G401.6 (cell line): ENCODE results near the gene LEF1.
"Not testable (repeated sequence)": the region's sequence is repeated elsewhere in the genome, so short reads cannot be mapped to it uniquely, and the experiment has no call there.

Experiments used
- FAIRE-seq: peaks from 2 replicates; lab custom pipeline; 2012; peaks lifted over from hg19 to GRCh38; lab: Jason Lieb, UNC

LEF1 gene

DNA sequence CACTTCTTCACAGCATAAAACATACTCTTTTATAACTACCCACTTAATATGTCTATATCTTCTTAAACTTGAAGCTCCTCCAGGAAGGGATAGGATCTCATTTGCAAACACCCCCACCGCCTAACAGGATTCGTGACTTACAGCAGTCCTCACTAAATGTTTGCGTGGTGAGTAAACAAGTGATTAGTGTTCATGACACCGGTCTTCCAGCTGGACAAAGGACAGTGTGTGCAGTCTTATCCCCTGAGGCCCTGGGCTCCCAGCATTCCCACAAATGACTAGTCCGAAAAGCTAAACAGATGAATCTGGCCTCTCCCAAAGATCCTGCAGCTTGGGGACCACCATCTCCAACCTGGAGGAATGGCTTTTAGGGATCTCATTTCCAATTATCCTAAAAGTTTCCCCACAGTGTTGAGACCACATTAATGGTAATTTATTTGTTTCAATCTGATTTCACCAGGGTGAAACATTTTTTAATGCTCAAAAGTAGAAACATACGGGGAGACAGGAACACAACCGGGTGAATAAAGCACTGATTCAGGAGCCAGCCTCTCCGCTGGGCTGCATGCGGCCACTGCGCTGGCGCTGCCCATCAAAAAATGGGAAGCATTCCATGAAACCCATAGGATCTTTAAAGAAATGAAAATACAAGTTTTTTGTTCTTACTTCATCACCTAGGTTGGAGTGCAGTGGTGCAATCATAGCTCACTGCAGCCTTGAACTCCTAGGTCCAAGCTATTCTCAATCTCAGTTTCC, 109.9 kb downstream of the LEF1 start:
- FAIRE-seq = no peak

DNA sequence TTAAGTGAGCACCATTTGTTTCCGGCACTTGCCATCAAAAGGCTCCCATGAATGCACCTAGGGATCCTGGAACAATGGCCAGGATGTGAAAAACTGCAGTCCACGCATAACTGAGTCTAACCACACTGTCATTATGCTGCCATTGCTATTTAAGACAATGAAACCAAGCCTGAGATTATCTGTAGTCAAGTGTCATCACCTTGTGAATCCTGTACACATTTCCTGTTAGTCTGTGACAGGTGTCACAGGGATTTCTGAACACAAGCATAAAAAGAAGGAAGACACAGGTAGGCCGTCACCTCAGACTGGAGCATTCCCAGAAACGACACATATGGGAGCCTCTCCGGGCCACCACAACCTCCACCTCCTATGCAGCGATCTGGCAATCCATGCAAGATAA, 112.3 kb downstream of the LEF1 start:
- no peak for FAIRE-seq

DNA sequence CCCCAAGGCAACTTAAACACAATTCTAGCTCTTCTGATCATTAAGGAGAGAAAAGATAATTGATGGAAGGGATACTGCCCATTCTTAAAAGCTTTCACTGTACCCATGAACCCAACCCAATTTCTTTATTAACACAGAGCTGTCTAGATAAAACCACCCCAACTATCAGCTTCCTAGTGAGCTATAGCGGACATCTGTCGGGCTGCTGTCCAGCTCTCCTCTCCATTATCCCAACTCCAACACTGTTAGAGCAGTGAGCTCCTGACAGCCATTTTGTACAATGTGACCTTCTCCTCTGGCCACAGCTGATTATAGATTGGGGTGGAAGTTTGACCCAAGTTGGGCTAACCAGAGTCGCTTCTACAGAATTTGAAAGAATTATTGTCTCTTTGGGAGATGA, 112.9 kb downstream of the LEF1 start:
- no peak for FAIRE-seq

DNA sequence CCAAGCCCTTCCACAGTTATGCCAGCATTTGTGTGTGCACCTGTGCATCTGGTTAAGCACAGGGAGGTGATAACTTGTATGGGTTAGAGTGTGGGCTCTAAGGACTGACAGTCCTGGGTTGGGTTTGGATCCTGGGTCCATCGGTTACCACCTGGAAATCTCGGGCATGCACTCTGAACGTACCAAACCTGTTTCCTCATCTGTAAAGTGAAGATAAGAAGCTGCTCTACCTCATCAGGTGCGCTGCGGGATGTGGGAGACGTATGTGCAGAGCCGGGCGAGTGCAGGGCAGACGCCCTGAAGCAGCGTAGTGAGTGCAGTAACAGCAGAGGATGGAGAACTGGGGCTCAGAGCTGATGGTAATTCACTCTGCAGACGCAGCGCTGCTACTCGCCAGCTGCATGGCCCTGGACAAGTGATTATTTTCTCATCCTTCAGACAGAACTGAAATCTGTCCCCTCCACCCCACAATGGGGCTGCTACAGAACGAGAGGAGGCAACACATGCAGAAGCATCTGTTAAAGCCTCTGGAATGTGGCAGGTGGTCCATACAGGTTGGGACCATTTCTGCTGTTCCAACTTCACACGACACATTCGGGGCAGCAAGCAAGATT, 114.6 kb downstream of the LEF1 start:
- FAIRE-seq = no peak

DNA sequence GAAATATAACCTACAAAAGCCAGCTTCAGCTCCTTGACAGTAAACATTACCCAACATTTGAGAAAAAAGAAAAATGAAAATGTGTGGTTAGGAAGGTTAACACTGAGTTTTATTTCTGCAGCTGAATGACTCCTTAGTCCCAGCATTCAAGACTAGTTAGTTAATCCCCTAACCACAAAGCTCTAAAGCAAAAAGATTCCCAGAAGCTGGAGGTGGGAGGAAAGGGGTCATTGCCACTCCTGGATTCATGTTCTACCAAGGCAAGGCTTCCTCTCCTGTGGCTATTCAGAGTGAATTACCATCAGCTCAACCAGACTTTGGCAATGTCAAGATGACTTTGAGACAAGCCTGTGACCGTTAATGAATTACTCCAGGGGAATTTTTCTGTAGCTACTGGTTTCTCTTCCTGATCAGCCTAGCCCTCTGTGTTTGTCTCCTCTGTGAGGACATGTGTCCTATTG, 115.5 kb downstream of the LEF1 start:
- no peak for FAIRE-seq

DNA sequence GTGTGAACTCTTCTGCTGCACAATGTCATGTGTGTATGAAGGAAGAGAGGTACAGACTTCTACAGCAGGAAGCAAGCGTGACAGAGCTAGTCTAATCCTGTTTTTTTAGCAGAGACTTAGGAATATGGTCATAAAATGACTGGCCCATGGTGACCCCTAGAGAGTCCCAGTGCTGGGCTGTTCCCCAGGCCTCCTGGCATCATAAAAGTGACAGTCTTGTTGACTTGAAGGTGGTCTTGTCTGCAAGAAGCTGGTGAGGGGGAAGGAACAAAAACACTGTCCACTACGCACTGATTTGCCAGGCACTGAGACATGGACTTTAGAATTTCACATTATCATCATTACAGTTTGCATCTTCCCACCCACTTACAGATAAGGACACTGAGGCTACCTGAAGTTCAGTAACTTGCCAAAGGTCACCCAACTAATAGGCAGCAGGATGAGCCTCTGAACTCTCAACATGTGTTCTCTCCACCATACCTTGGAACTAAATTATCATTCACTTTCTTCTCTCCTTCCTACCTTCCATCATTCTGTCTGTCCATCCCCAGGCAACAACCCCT, 116.1 kb downstream of the LEF1 start:
- no peak for FAIRE-seq

DNA sequence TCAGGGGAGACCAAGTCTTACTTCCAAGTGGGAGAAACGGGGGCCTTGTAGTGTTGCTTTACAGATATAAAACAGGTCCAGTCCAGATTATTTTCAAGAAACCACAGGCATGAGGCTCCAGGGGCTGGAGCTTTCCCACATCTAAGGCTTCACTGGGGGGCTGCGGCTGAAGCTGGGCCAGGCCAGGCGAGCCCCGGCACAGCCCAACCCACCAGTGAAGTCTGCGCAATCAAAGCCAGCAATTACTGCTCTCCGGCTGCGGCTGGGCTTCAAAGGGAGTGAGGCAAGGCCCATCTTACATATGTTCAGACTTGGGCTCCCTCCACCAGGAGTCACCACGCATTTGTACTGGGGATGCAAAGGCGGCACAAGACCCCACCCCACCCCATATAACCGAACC, 117.4 kb downstream of the LEF1 start:
- no peak for FAIRE-seq

DNA sequence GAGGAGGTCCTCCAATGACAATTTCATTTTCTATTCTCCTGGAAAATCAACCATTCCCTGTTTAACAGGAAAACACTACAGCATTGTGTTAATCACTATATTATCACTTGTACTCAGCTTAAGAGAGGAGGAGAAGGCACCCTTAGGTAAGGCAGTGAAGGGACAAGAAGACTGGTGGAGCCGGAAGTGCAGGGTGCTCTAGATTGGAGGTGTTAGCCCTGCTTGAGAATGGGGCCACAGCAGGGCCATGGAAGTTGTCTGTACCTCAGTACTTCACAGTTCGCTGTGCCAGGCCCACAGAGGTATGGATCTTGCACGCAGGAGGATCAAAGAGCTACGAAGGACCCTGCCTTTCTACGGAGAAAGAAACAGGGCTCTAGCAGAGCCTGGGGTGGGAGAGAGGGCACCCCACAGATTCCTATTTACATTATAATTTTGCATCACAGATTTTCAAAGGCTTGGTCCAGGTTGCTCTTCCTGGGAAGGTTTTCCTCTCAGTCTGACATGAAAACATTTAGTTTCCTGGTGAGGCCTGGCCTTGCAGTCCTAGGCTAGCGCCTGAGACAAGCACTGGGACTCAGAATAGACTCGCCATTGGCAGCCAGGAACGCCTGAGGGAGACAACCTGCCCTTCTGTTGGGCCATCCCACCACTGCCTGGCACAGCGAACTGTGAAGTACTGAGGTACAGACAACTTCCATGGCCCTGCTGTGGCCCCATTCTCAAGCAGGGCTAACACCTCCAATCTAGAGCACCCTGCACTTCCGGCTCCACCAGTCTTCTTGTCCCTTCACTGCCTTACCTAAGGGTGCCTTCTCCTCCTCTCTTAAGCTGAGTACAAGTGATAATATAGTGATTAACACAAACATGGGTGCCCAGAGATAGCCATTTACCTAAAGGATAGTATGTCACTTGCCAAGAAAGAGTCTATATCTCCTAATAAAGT, 118.3 kb downstream of the LEF1 start:
- FAIRE-seq = not testable (repeated sequence)

DNA sequence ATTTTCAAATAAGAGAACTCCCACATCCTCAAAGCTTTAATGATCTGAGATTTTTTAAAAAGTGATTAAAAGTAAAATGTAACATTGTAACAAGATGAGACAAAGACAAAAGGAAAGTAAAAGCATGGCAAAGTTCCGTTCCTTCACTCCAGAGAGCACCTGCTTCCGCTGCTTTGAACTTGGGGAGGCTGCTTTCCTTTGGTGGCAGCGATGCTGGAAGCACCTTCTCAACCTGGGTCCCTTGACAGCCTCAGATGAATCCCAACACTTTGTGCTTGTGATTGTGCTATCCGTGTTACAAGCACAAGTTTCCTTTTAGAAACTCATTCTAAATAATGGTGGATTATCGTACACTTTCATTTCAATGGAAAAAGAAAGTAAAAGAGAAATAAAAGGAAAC, 119.3 kb downstream of the LEF1 start:
- no peak for FAIRE-seq

DNA sequence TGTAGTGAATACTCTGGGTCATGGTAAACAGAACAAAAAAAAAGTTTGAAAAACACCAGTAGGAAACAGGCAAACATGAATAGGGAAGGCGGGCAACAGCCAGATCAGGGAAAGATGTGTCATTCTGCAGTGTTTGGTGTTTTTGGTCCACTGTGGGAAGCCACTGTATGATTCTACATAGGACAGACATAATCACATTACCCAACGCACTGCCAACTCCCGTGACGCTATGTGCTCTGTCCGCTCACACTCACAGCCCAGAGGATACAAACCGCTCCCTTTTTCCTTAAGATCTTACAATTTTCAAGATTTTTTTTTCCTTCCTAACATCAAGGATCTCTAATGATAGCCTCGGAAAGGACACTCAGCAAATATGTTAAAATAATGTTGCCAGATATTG, 119.7 kb downstream of the LEF1 start:
- no peak for FAIRE-seq

DNA sequence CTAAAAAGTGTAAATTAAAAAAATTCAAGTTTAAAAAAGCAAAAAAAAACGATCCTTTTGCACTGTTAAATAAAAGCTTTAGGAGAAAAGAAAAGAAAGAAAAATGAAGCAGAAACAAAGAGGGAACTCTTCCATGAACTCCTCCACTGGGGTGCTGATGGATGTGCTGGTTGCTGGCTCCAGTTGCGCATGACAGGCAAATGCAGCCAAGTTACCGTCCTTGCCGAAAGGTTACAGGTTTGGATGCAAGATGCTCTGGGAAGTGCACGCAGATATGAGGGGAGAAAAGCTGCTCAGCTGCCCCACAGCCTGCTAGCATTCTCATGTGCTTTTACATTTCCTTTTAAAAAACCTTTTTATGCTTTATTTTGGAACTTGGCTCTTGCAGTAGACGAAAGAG, 120.6 kb downstream of the LEF1 start:
- FAIRE-seq = no peak

DNA sequence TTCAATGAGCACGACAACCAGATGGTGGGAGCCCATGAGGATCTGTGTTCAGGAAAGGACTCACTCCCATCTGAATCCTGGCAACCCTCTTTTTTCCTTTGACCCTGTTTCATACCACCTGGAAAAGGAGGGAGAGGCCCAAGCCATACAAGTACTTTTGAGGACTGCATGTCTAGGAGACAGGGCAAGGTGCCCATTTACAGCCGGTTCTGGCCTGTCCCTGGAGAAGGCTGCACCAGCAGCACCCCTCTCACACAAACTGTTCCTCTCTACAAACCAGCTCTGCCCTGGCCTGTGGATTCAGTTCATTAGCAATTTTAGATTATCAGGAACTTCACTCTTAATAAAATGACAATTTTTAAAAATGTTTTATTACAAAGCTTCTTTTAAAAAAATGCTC, 121.5 kb downstream of the LEF1 start:
- FAIRE-seq = no peak

DNA sequence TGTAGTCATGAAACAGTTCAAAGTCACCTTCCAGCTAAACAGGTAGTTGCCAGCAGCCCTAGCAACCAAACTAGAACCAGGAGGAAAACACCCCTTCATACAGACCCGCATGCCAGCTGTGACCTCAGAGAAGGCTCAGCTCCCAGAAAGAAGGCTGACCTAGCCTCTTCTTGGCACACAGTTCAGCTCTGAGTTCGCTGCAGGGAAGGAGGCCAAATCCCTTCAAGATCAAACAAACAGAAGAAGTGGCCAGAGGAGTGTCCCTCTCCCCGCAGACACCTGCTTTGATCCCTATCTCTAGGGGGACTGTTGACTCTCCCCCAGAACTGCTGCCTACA, 123.1 kb downstream of the LEF1 start:
- FAIRE-seq = no peak

DNA sequence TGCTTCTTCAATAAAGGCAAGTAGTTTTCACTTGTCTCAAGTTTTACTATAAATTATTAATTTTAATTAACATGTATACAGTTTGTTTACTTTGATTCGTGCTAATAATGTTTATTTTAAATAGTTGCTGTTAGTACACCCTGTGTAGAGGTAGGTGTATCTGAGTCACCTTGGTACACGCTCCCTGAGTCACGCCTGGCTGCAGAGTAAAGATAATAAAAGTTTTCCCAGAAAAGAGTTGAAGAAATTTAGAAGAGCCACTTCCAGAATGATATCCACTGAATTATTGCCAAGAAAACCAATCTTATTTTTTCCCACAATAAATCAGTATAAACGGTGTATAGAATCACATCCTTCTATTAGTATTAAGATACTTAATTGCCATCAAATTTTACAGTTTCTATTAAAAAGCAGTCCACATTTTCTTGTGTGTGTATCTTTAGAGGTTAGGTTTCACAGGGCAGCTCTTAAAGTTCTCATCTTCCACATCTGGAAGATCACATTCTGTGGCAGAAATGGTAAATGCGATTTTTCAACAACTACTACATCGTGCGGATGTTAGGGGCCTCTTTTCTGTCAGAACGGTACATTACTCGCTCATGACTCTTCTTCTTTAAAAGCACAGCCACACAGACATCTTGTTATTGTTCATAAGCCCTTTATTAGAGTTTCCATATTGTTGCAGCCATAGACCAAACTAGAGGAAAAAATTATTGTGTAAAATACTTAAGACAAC, 123.6 kb downstream of the LEF1 start:
- no peak for FAIRE-seq

DNA sequence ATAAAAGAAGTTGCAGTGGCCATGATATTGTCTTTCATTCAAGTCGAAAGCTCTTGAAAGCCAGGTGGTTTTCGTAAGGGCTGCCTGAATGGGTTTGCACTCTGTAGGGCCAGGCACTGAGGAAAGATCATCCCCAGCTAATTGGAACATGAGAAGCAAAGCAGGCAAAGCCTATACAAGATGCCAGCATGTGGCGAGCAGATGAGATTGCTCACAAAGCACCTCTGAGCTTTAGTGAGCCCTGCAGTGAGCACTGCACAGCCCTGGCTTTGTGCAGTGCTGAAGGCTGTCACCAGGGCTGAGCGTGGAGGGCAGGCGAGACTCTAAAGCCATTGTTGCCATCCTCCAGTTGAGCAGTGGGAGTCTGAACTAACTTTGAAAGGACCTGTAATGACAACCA, 125.2 kb downstream of the LEF1 start:
- no peak for FAIRE-seq

DNA sequence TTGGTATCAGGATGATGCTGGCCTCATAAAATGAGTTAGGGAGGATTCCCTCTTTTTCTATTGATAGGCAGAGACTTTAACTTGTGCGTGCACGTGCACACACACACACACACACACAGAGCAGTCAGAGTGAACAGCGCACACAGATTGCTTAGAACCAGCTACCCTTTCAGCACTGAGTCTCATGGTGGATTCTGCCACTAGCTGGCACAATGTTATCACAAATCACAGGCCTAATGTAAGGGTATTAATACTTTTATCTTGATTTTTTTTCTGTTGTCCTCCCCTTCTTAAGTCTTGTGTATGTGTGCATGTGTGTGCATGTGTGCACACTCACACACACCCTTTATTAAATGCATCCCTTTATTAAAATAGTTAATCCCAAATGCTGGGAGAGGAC, 125.8 kb downstream of the LEF1 start:
- no peak for FAIRE-seq

DNA sequence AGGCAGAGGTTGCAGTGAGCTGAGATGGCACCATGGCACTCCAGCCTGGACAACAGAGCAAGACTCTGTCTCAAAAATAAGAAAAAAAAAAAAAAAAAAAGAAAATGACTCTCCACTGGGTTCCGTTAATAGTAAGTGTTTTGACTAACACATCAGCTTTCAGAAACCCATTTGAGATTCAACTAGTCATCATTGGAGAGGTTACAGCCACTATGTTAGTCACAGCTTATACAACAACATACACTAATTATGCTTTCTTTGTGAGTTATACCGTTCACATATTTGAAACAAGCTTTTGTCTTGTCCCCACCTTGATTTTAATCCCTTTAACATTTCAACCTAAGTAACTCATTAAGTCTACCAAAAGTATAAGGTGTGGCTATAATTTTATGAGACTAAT, 130.8 kb downstream of the LEF1 start:
- FAIRE-seq = no peak

DNA sequence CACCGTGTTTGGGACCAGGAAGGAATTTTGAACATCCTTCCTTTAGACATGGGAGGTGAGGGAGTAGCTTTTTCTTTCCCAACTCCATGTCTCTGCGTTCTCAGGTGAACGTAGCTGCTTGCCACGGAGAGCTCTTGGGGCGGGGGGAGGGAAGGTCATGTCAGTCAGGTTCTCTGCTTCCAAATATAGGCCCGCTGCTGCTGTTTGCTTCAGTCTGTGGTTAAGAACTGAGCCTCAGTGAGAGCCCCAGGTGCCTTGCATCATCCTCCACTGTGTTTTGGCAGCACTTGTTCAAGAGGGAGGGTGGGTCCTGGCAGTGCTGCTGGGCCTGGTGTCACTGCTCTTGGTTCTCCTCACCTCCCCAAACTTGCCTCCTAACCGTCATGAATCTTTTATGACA, 132.5 kb downstream of the LEF1 start:
- FAIRE-seq = no peak

DNA sequence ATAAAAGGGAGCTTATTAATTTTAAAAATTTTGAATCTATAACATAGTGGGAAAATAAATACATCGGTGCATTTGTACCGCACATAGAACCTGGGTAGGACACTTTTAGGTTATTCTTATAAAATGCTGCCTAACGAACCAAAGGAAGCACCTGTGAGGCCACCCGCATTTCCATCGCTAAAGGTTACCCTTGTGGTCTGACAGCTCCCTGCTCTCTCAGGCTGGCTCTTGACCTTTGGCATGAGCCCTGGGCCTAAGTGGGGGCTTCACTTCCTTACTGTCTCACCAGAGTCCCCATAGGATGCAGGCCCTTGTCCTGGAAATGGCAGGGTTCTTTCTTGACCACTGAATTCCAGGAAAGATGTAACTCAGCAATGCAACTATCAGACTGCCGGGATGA, 133.0 kb downstream of the LEF1 start:
- no peak for FAIRE-seq

DNA sequence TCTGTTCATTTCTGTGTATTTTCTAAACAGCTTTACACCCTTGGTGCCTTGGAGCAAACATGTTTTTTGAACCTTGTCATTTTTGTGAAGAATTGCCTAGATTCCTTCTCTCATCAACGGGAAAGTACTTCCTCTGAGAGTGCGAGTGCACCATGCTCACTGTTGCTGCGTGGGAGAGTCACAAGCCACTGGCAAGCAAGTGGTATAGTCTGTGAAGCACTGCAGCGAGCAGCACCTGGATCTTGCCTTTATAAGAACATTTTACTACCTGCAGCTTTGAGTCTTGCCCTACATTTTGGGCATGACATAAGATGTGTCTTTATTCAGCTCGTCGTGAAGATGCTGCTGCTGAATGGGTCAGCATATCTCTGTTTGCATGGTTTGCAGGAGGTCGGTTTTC, 134.2 kb downstream of the LEF1 start:
- FAIRE-seq = no peak

DNA sequence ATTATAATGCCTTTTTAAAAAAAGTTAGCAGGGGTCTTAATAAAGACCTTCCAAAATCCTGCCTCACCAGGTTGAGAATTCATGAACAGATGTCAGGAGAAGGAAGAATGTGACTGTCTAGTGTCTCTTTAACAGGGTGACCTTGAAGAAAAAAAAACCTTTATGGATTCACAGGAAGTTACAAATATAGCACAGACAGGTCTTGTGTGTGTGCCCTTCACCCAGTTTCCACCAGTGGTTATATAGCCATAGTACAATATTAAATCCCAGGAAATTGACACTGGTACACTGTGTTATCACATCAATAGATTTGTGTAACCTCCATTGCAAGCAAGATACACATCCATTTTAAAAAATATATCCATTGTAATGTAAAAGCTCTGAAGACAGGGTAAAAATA, 135.4 kb downstream of the LEF1 start:
- no peak for FAIRE-seq

DNA sequence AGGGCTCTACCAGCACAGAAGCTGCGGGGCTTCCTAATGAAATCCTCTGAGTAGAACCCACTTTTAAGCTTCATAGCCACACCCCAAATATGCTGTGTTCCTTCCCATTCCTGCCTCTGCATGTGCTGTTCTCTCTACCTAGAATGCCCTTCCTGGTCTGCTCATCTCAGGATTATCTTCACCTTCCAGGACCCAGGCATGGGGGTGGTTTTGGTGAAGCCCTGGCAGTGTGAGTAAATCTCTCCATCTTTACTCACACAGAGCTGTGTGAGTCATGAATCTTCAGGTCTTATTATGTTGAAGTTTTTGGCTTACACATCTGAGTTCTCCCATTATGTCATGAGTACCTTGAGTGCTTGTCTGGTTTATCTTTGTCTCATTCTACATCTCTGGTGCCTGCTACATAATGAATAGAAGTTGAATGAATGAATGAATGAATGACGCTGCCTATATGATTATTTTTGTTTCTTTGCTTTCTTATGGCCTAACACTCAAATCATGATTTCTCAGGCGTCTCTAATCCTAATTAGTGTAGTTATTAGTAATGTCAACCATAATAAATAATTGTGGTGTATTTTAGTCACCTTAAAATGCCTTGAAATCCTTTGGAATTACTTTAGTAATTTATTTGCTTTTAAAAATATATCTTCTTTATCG, 137.2 kb downstream of the LEF1 start:
- no peak for FAIRE-seq
